Breast epithelium (tissue), 4 donors: Measurements from ENCODE around the gene PTPN18. TPM values are rescaled to one million over a fixed set of nuclear protein-coding genes. Genes with fewer than 3 reads are reported as not detected.
"Not testable (repeated sequence)": the region's sequence is repeated elsewhere in the genome, so short reads cannot be mapped to it uniquely, and the experiment has no call there.

ENCODE experiments used
- DNase-seq, 2 donors: peaks; one replicate each; pipeline ENCODE4 v3.0.0-alpha.2; 2019; ENCODE audit warnings: low spot score in 2 of 2
- H3K27ac ChIP-seq, 2 donors: fragments of 200-600 bp; sonication (generic) in 1 of 2; one replicate each; pipeline ENCODE4 v1.5.1; 2016 to 2019; ENCODE audit warnings: mild to moderate bottlenecking in 1 of 2
- H3K27me3 ChIP-seq, 2 donors: fragments of 200-600 bp; sonication (generic) in 1 of 2; one replicate each; pipeline versions ENCODE4 v1.5.1 to v1.6.0; 2017 to 2019; ENCODE audit warnings: control low read depth in 1 of 2, mild to moderate bottlenecking in 1 of 2
- H3K36me3 ChIP-seq: fragments of 200-600 bp; one replicate; pipeline ENCODE4 v1.5.1; 2019
- H3K4me1 ChIP-seq, 2 donors: fragments of 200-600 bp; sonication (generic); one replicate each; pipeline ENCODE4 v1.5.1; 2016 to 2019; ENCODE audit warnings: control low read depth in 1 of 2
- H3K4me3 ChIP-seq, 3 donors: fragments of 200-600 bp; sonication (generic); 1 replicate in 2 of 3; 2 replicates in 1 of 3; pipeline ENCODE4 v1.5.1; 2016 to 2019; ENCODE audit warnings: mild to moderate bottlenecking in 3 of 3, moderate library complexity in 2 of 3
- H3K9me3 ChIP-seq, 2 donors: fragments of 200-600 bp; sonication (generic) in 1 of 2; one replicate each; pipeline ENCODE4 v1.5.1; 2016 to 2019; ENCODE audit warnings: control low read depth in 1 of 2
- POLR2A ChIP-seq: fragments of 450-650 bp; IDR thresholded peaks from one replicate; pipeline ENCODE4 v1.6.1; 2016; ENCODE audit warnings: antibody characterized with exemption, mild to moderate bottlenecking, moderate library complexity
- POLR2AphosphoS5 ChIP-seq, 3 donors: sonication (generic); formaldehyde crosslinking; IDR thresholded peaks; one replicate each; pipeline ENCODE4 v1.6.1; 2017; ENCODE audit warnings: antibody characterized with exemption in 3 of 3
- intact Hi-C: fragments of 100-400 bp; cut with DNase I; formaldehyde crosslinking; loops from one replicate; pipeline ENCODE4 v1.15.1; 2023; ENCODE audit warnings: low total_unique reads
- total RNA-seq, 3 donors: library from RNA; depleted of rRNA; stranded (reverse); fragments of >200 nt; gene quantifications; one replicate each; pipeline ENCODE4 v1.1.0, GENCODE V29; 2016
- TF ChIP-seq, protein P1 (sequence below), 3 donors: fragments of 450-650 bp; IDR thresholded peaks; one replicate each; pipeline ENCODE4 v1.5.1; 2016 to 2017; ENCODE audit warnings: antibody characterized with exemption in 3 of 3, mild to moderate bottlenecking in 3 of 3, moderate library complexity in 3 of 3

The PTPN18 gene
- total RNA-seq, 3 donors from 2014 or later: 50.8 to 77.1 (median 54.3) TPM

DNA sequence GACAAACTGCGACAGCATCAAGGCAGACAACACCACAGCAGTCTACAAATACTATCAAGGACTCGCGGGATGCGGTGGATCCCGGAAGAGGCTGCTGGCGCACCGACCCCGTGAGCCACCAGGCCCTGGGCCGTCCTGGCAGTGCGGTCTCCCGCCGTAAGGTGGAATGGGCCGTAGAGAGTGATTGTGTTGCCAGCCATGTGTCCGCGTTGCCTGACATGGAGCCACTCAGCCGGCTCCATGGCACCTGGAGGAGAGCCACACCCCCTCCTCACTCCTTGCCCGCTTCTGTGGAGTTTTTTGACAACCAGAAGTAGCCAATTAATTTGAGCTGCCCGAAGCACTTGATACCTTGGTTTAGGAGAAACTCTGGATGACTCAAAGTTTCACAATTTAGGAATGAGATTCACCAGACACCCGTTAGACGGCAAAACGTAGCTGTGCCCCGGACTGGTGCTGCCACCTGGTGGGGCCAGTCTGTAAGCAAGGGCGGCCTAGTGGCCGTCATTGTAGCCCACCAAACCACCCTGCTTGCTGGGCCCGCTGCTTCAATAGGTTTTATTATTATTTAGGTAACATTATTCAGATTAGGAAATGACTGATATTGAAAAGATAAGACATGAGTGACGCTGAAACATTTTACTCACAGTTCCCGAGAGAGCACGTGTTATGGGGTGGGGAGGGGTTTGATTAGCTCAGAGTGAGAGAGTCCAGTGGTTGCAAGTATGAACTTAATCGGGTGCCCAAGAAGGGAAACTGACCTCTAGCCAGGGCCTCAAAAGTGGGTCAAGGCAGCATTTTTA is 23.4 kb upstream of the PTPN18 start:
- no peaks in the 10 kb centered on the region for H3K9me3 ChIP-seq
- peak overlapping the region in 1 of 3 donors; percentile 48 for H3K4me3 ChIP-seq
- no peak overlapping the region for H3K27ac ChIP-seq
- H3K4me1 ChIP-seq: no peaks in the 10 kb centered on the region
- TF ChIP-seq POLR2AphosphoS5 (IDR thresholded peaks at IDR 0.05): no peak
- TF ChIP-seq, protein P1, sequence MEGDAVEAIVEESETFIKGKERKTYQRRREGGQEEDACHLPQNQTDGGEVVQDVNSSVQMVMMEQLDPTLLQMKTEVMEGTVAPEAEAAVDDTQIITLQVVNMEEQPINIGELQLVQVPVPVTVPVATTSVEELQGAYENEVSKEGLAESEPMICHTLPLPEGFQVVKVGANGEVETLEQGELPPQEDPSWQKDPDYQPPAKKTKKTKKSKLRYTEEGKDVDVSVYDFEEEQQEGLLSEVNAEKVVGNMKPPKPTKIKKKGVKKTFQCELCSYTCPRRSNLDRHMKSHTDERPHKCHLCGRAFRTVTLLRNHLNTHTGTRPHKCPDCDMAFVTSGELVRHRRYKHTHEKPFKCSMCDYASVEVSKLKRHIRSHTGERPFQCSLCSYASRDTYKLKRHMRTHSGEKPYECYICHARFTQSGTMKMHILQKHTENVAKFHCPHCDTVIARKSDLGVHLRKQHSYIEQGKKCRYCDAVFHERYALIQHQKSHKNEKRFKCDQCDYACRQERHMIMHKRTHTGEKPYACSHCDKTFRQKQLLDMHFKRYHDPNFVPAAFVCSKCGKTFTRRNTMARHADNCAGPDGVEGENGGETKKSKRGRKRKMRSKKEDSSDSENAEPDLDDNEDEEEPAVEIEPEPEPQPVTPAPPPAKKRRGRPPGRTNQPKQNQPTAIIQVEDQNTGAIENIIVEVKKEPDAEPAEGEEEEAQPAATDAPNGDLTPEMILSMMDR (IDR thresholded peaks at IDR 0.05): peak; percentile 57 to 88 (median 79)
- H3K36me3 ChIP-seq: no peaks in the 10 kb centered on the region
- DNase-seq: peak; percentile 42 to 77
- H3K27me3 ChIP-seq: no peaks in the 10 kb centered on the region
- intact Hi-C loops: no loop called here

DNA sequence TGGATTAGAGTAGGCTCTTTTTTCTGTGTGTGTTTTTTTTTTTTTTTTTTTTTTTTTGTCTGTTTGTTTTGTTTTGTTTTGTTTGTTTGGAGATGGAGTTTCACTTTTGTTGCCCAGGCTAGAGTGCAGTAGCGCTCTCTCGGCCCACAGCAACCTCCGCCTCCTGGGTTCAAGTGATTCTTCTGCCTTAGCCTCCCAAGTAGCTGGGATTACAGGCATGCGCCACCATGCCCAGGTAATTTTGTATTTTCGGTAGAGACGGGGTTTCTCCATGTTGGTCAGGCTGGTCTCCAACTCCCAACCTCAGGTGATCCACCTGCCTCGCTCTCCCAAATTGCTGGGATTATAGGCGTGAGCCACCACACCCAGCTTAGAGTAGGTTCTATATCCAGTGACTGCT is 22.6 kb upstream of the PTPN18 start:
- intact Hi-C loops: not testable (repeated sequence)

GRCh38 chr2:130334026-130334425 is 21.8 kb upstream of the PTPN18 start:
- H3K36me3 ChIP-seq: no peaks in the 10 kb centered on the region
- no peak overlapping the region for H3K27ac ChIP-seq
- intact Hi-C loops: no loop called here
- no peak for DNase-seq
- H3K4me3 ChIP-seq: no peak overlapping the region
- H3K9me3 ChIP-seq: no peaks in the 10 kb centered on the region
- TF ChIP-seq POLR2AphosphoS5 (IDR thresholded peaks at IDR 0.05) (no peak), POLR2A (no peak)
- TF ChIP-seq, protein P1 (IDR thresholded peaks at IDR 0.05): no peak
- no peaks in the 10 kb centered on the region for H3K4me1 ChIP-seq
- H3K27me3 ChIP-seq: no peaks in the 10 kb centered on the region

More for the DNA sequence above, 22.6 kb upstream of the PTPN18 start:
- H3K4me1 ChIP-seq, H3K27ac ChIP-seq, H3K27me3 ChIP-seq, H3K4me3 ChIP-seq, H3K36me3 ChIP-seq, DNase-seq, H3K9me3 ChIP-seq: not testable (repeated sequence)

DNA sequence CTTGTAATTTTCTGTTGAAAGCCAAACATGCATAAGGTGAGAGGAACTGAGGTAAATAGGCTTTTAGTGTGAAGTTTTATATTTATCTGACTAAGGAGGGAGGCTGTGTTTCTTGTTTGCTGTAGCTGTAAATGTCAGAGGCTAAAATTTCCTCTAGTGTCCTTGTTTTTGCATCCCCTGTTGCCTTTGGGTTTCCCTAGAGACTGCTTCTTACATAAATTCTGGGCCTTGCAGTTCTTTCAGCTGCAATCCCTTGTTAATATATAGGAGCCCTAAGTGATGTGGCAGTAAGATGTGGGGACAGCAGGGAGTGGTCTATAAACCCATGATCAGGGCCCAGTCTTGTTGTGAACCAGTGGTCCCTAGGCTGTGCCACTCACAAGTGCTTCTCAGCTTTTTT is 20.6 kb upstream of the PTPN18 start:
- Histone ChIP-seq H3K9me3 (no peaks in the 10 kb centered on the region), H3K4me1 (no peaks in the 10 kb centered on the region), H3K27me3 (no peaks in the 10 kb centered on the region), H3K4me3 (no peak overlapping the region), H3K36me3 (no peaks in the 10 kb centered on the region), H3K27ac (no peak overlapping the region)
- DNase-seq: no peak
- TF ChIP-seq POLR2AphosphoS5 (IDR thresholded peaks at IDR 0.05) (no peak), POLR2A (no peak)
- TF ChIP-seq, protein P1 (IDR thresholded peaks at IDR 0.05): no peak
- intact Hi-C loops: no loop called here

DNA sequence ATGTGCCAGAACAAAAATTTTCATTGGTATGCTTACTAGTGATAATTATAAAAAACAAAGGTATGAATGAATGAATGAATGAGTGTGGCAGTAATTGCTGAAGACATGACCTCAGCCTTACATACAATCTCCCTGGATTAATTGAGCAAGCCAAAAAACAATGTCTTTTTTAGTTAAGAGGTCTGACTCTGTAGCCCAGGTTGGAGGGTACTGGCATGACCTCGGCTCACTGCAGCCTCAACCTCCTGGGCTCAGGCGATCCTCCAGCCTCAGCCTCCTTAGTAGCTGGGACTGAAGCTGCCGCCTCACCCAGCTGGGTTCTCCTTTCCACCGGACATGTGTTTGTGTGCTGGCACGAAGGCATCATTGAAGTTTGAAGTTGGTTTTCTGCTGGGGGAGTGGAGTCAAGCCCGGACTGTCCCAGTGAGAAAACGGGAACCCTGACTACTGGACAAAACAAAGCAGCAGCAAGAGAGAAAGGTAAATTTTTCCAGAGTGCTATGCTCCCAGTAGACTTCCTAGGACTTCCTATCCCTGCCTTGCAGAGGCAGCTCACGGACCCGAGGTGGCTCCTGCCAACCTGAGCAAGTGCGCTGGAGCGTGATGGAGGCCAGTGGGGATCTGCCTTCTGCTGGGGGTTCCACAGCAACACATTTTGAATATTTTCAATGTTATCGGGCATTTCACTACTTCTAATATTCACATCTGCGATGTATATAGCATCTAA is 19.5 kb upstream of the PTPN18 start:
- no peak for DNase-seq
- Histone ChIP-seq H3K4me1 (no peaks in the 10 kb centered on the region), H3K27me3 (no peaks in the 10 kb centered on the region), H3K9me3 (no peaks in the 10 kb centered on the region), H3K36me3 (no peaks in the 10 kb centered on the region), H3K4me3 (no peak overlapping the region), H3K27ac (no peak overlapping the region)
- intact Hi-C loops: no loop called here
- no peak for TF ChIP-seq POLR2A
- TF ChIP-seq, protein P1 (IDR thresholded peaks at IDR 0.05): no peak
- TF ChIP-seq POLR2AphosphoS5 (IDR thresholded peaks at IDR 0.05): no peak
